Measurements from ENCODE around the gene PDE6A. TPM values are rescaled to one million over a fixed set of nuclear protein-coding genes. Genes with fewer than 3 reads are reported as not detected.

The PDE6A gene
- total and polyA plus RNA-seq, 8 donors: 0.14 to 0.24 (median 0.18) TPM; not detected in 2

DNA sequence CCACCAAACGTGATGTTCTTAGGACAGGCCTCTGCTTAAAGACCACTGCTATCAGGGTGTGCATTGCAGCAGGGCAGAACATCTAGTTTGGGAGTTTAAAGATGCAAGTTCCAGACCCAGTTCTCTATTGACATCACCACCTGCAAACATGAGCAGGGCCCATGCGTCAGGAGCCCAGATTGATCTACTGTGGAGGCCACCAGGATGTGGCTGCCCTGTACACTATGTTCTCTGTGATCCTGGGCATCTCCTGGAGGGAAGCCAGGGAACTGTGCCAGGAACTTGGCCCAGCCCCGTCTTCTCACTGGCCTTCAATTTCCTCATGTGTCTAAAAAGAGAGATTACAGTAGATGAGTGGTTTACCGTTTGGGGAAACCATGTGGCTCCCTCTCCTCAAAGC is 87.1 kb downstream of the PDE6A start:
- intact Hi-C loops (cut with DNase I): no loop called here
- no peaks in the 10 kb centered on the region for H3K36me3 ChIP-seq
- no peak overlapping the region for H3K4me3 ChIP-seq
- no peaks in the 10 kb centered on the region for H3K27me3 ChIP-seq
- peaks cover 0 to 20% of the 10 kb centered on the region in 2 donors for H3K4me1 ChIP-seq
- peak overlapping the region in 1 of 2 donors; percentile 65 for H3K27ac ChIP-seq
- DNase-seq: peak in 1 of 4 donors; percentile 38
- TF ChIP-seq, protein P1, sequence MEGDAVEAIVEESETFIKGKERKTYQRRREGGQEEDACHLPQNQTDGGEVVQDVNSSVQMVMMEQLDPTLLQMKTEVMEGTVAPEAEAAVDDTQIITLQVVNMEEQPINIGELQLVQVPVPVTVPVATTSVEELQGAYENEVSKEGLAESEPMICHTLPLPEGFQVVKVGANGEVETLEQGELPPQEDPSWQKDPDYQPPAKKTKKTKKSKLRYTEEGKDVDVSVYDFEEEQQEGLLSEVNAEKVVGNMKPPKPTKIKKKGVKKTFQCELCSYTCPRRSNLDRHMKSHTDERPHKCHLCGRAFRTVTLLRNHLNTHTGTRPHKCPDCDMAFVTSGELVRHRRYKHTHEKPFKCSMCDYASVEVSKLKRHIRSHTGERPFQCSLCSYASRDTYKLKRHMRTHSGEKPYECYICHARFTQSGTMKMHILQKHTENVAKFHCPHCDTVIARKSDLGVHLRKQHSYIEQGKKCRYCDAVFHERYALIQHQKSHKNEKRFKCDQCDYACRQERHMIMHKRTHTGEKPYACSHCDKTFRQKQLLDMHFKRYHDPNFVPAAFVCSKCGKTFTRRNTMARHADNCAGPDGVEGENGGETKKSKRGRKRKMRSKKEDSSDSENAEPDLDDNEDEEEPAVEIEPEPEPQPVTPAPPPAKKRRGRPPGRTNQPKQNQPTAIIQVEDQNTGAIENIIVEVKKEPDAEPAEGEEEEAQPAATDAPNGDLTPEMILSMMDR (IDR thresholded peaks at IDR 0.05): no peak
- ATAC-seq: peak; percentile 61
- no peaks in the 10 kb centered on the region for H3K9me3 ChIP-seq

DNA sequence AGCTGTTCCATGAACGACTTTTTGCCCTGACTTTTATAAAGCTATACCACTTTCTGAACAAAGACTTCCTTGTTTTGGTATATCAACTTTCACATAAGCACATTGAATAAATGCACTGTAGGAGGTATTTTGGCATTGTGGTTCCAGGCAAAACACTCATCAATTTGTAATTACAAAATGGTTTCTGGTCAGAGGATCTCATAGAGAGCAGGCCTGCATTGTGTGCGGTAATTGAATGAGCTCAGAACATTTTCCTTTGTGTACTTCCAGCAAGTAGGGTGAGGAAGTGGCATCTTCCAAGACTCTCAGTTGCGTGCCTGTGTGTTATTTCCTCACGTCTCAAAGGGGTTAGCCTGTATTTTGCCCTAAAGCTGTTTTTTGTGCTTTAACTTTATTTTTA is 89.2 kb downstream of the PDE6A start:
- peaks cover 0 to 1% of the 10 kb centered on the region in 2 donors for H3K36me3 ChIP-seq
- no peak for ATAC-seq

DNA sequence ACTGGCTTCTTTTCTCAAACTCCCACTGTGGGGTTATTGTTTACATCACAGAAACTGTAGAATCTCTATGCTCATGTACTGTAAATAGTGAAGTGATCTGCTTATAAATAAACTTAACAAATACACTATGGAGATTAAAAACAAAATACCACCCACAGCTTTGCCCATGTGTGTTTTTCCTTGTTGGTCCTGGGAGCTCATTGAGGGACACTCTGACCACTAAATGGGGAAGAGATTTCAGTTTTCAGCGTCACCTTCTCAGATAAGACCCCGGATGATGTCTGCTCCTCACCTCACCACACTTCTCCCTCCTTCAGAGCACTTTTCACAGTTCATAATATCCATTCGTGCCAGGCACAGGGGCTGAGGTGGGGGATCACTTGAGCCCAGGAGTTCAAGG is 89.7 kb downstream of the PDE6A start:
- Histone ChIP-seq H3K4me1 (peaks cover 0 to 20% of the 10 kb centered on the region in 2 donors), H3K9me3 (no peaks in the 10 kb centered on the region), H3K27ac (peak overlapping the region in 1 of 2 donors; percentile 58), H3K4me3 (no peak overlapping the region), H3K36me3 (peaks cover 0 to 6% of the 10 kb centered on the region in 2 donors), H3K27me3 (no peaks in the 10 kb centered on the region)
- ATAC-seq: no peak
- intact Hi-C loops (cut with DNase I): no loop called here
- DNase-seq: no peak
- TF ChIP-seq, protein P1 (IDR thresholded peaks at IDR 0.05): no peak

More for the DNA sequence above, 89.2 kb downstream of the PDE6A start:
- peaks cover 0 to 20% of the 10 kb centered on the region in 2 donors for H3K4me1 ChIP-seq
- no peaks in the 10 kb centered on the region for H3K9me3 ChIP-seq
- DNase-seq: no peak
- intact Hi-C loops (cut with DNase I): no loop called here
- TF ChIP-seq, protein P1 (IDR thresholded peaks at IDR 0.05): no peak
- H3K27me3 ChIP-seq: no peaks in the 10 kb centered on the region
- no peak overlapping the region for H3K4me3 ChIP-seq
- H3K27ac ChIP-seq: peak overlapping the region in 1 of 2 donors; percentile 58

DNA sequence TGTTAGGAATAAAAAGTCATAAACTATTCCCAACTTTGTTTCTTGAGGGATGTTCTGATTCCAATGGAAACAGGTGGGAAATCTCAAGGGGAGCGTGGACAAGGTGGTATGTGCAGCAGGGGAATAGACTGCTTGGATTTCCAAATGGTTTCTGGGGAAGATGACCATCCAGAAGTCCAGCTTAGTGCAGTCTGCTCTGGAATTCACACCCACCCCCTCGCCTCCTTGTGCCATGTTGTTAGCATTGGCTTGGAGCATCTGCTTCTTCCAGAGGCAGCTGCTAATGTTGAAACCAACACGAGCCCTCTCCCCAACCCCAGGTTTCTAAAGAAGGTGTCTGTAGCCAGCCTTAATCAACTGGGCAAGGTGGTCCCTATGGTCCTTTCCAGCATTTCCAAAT is 90.9 kb downstream of the PDE6A start:
- DNase-seq: no peak
- Histone ChIP-seq H3K9me3 (no peaks in the 10 kb centered on the region), H3K27me3 (no peaks in the 10 kb centered on the region), H3K4me3 (no peak overlapping the region), H3K27ac (no peak overlapping the region), H3K4me1 (peaks cover 0 to 20% of the 10 kb centered on the region in 2 donors), H3K36me3 (peaks cover 0 to 8% of the 10 kb centered on the region in 2 donors)
- TF ChIP-seq, protein P1 (IDR thresholded peaks at IDR 0.05): no peak
- no peak for ATAC-seq
- intact Hi-C loops (cut with DNase I): no loop called here

DNA sequence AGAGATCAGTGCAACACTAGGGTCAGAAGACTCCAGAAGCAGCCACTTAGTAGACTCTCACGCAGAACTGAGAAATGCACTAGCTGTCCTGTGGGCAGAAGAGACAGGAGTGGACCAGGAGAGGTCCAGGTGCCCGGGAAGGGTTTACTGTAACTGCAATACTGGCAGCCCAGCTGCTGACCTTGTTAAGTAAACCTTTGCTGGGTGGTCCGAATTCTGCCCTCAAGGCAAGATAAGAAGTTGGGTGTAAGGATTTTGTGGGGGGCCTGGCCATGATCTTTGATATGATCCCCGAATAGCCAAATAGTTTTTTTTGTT is 91.3 kb downstream of the PDE6A start:
- Histone ChIP-seq H3K36me3 (peaks cover 0 to 8% of the 10 kb centered on the region in 2 donors), H3K4me3 (no peak overlapping the region), H3K4me1 (peaks cover 0 to 17% of the 10 kb centered on the region in 2 donors), H3K27me3 (no peaks in the 10 kb centered on the region), H3K27ac (no peak overlapping the region), H3K9me3 (no peaks in the 10 kb centered on the region)
- TF ChIP-seq, protein P1 (IDR thresholded peaks at IDR 0.05): no peak
- peak; percentile 18 for ATAC-seq
- intact Hi-C loops (cut with DNase I): no loop called here
- DNase-seq: no peak
